Activated T-helper 9 cell treated with anti-CD3 and anti-CD28 coated beads, Interleukin-2, amount 50 U/mL, for 16 hours (primary cell): ENCODE results near the gene SLC22A14.
"Not testable (repeated sequence)": the region's sequence is repeated elsewhere in the genome, so short reads cannot be mapped to it uniquely, and the experiment has no call there.

Experiments used
- DNase-seq: peaks from one replicate; pipeline ENCODE4 v3.0.0-alpha.2; 2020; ENCODE audit warnings: low read depth

The SLC22A14 gene

DNA sequence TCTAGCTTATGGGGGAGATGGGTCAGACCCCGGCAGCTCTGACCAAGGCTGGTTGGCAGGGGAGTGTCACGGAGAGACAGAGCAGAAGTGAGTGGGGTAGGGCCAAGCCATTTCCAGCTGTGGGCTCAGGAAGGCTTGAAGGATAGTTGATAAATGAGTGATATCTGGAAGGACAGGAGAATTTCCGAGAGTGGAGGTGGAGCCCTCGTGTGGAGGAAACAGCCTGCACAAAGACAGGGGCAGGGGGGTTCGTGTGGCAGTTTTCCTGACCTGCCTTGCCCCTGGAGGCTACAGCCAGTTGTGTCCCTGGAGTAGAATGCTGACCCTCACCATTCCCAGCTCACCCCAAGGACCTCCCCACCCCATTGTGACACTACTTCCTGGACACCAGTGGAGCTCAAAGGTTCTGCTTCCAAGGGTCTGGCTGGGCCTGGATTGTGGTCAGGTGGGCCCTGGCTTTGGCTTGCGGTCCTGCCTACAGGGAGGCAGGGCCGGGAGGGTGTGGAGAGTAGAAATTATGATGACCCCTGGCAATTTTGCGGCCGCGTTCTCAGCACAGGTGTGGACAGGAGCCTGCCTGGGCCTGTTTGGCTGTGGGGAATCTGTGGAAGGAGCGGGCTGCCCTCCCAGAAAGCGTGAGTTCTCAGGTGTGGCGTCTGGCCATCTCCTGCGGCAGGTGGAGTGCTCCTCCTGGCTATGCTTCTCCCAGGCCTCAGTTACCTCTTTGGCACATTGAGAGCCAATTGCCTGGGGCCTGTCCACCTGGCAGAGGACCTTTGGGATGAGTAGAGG, at the start of gene SLC22A14:
SLC22A14 (plus strand) TSS at position 400 of the 792 bp plus-strand sequence. CDS start 23,733 bp downstream, outside the sequence.
- DNase-seq: no peak

DNA sequence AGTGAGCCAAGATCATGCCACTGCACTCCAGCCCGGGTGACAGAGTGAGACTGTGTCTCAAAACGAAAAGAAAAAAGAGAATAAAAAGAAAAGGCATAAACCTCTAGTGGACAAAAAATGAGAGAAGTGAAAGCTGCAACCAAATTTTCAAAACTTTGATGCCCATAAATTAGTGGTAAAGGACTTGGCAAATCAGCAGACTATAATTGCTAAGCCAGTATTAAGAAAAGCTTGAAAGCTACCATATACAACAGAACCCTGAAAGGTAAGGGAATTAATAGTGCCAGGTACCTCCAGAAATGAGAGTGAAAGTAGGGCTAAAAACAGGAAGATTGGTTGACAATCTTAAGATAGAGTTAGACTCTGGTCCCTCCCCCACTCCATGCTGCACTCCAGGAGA, 49.4 kb upstream of the SLC22A14 start:
- no peak for DNase-seq

GRCh38 chr3:38235466-38235865, 46.6 kb upstream of the SLC22A14 start:
- no peak for DNase-seq

- DNase-seq: no peak
Measured at GRCh38 chr3:38238416-38239008, 43.6 kb upstream of the SLC22A14 start.

GRCh38 chr3:38242812-38243211, 39.3 kb upstream of the SLC22A14 start:
- not testable (repeated sequence) for DNase-seq

GRCh38 chr3:38245930-38246329, 36.2 kb upstream of the SLC22A14 start:
- no peak for DNase-seq

DNA sequence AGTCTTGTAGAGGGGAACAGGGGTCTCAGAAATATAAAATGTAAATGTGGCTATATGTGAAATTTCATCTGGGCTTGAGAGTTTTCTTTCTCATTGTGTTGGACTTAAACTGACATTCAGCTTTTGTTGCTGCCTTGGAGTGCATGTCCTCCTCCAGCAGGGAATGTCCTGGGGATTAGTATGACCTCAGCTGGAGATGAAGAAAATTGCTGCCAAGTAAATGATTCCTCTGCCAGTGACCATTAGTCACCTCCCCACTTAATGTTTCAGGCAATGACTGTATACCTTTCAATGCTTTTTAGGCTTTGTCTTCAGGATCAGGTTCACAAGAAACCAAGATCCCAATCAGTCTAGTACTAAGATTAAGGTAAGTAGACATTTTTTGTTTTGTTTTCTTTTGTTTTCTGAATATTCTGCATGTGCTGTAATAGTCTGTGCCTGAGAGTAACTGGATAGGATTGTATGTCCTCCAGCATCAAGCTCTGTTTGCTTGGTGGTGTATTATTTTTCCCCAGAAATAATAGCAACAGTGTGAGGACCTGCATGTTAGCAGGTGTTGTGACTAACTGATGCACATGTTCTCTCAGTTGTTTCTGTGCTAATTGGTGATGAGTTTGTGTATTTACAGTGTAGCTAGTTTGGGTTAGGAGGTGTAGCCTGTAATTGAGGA, 34.6 kb upstream of the SLC22A14 start:
- no peak for DNase-seq

- no peak for DNase-seq
Measured at GRCh38 chr3:38250198-38250597, 31.9 kb upstream of the SLC22A14 start.

- no peak for DNase-seq
Measured at GRCh38 chr3:38251197-38251596, 30.9 kb upstream of the SLC22A14 start.

DNA sequence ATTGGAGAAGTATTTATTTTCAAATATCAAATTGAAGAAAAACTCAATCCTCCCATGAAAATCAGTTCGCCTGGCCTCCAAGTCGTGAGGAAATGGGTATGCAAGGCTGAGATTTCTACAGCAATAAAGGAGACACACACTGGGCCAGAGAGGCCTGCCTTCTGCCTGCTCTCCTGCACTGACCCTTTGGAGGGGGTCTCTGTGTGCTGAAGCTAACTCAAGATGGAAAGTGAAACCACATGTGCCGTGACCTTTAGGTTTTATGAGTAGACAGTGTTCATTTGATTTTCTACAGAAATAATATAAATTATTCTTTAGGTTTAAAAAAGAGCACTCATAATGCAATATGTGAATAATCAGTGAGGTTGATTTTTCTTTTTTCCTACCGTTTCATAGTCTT, 28.4 kb upstream of the SLC22A14 start:
- DNase-seq: no peak

GRCh38 chr3:38254872-38255271, 27.2 kb upstream of the SLC22A14 start:
- DNase-seq: no peak

DNA sequence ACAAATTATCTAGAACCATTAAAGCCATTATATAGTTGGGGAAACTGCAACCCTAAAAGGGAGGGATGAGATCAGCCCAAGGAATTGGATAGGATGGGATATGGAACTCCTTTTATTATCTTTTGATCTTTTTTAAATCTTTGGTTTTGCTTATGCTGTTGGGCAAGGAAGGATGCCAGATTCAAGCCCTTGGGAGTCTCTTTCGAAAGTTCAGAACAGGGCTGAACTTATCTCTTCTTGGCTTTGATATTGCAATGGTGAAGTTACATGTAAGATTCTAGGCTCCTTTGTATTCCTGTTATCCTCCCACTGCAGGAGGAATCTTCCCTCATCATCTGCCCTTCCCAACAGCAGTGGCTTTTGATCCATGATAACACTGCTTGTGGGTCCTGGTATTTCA, 26.5 kb upstream of the SLC22A14 start:
- no peak for DNase-seq

GRCh38 chr3:38257583-38257982, 24.5 kb upstream of the SLC22A14 start:
- DNase-seq: no peak

DNA sequence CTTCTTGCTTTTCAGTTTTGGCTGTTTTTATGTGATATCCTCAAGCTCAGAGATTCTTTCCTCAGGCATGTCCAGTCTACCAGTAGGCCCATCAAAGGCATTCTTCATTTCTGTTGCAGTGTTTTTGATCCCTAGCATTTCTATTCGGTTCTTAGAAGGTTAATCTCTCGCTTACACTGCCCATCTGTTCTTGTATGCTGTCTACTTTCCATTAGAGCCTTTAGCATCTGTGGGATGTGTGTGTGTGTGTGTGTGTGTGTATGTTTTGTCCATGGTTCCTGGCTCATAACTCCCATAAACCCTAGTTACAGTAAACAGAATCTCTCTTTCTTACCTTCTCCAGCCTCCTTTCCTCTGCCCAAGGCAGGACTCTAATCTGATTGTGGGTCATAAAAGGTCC, 21.6 kb upstream of the SLC22A14 start:
- DNase-seq: no peak

DNA sequence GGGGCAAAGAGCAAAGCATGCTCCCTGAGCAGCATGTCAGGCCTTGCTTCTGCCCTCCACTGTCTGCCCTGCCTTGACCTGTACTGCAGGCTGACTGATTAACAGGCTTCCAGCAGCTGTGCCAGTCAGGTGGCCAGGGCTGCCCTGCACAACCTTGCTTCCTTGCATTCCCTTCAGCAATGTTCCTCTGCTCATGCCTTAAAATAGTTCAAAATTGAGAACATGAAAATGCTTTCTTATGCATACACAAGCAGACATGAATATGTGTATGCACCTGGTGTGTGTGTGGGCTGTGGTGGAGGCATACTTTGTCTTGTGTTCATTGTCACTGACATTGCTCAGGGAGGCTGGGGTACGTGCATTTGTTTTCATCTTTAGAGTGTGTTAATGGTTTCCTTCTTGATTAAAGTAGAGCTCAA, 17.7 kb upstream of the SLC22A14 start:
- no peak for DNase-seq

- no peak for DNase-seq
Measured at GRCh38 chr3:38264779-38265178, 17.3 kb upstream of the SLC22A14 start.

GRCh38 chr3:38265604-38266307, 16.3 kb upstream of the SLC22A14 start, which contains the start of gene SLC22A13:
SLC22A13 (plus strand) TSS chr3:38265812; CDS start chr3:38265861, 49 bp downstream.
- DNase-seq: no peak

DNA sequence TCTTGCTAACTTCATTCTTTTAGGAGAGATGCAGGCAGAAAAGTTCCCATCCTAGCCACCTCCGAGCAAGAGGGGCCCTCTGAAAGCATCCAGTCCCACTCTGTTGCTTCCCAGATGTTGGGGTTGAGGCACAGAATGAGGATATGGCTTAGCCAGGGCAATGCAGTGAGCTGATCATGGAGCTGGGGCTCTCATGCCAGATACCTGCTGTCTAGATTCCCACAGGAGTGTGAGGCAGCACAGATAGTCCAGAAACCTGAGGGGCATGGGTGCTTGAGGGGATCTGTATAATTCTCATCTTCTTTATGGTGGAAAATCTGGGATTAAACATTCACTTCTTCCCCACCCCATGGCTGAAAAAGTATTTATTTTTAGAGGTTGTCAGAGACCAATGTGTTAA, 15.3 kb upstream of the SLC22A14 start:
- DNase-seq: no peak

- no peak for DNase-seq
Measured at GRCh38 chr3:38267662-38268061, 14.4 kb upstream of the SLC22A14 start.

DNA sequence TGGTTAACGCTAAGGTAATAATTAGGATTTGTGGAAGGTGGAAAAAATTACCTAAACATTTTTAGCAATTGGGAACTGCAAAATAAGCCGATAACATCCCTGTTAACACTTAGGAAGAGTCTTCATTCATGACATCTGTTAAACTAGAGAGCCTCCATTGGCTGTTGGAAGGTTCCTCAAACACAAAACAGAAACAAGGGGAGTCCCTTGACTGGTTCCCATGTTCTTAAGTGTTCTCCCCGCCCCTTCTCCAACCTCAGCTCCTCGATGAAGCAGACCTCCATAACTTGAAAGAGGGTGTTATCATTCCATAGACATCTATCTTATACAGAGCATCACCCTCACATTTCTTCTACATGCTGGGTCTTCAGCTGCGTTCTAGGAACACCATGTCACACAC, 14.0 kb upstream of the SLC22A14 start:
- DNase-seq: no peak

- no peak for DNase-seq
Measured at GRCh38 chr3:38268522-38268921, 13.6 kb upstream of the SLC22A14 start.

DNA sequence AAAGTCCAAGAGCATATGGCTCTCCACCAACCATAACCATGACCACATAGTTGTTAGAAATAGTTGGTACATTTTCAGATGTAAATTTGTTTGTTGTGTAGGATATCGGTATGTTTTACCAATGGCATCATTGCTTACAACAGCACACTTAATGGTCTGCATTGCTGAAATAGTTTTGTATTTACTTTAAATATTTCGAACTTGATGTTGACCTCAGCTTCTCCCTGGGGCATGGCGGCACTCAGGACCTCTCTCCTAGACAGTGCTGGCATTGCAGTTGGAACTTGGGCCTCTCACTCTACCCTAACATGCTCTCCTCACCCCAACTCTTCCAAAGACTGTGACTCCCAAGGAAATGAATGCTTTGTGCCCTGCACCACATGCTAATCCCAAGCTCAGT, 11.5 kb upstream of the SLC22A14 start:
- no peak for DNase-seq
